ENCODE measurements around the gene NRXN2.

The NRXN2 gene

GRCh38 chr11:64621283-64622019 is 101.5 kb downstream of the NRXN2 start:
- no peak for DNase-seq

GRCh38 chr11:64620381-64620971 is 102.5 kb downstream of the NRXN2 start:
- DNase-seq: no peak

GRCh38 chr11:64619811-64620380 is 103.1 kb downstream of the NRXN2 start:
- DNase-seq: no peak

DNA sequence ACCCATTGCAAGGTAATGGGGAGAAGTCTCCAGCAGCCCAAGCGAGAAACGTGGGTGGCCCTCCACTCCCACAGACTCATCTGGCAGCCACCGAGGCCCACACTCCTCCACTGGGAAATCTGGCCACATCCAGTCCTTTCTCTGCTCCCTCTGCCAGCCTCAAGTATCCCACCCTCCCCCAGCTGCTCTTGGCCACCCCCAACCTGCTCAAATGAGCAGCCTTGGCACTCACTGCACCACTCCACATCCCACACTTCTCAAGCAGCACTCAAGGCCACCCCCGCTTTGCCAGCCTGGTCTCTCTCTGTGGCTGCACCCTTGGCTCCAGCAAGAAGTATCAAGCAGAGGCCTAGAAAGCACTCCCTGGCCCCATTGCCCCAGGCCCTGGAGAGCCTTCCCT is 103.8 kb downstream of the NRXN2 start:
- no peak for DNase-seq

- DNase-seq: no peak
Observed at GRCh38 chr11:64616817-64617216, 106.2 kb downstream of the NRXN2 start.

DNA sequence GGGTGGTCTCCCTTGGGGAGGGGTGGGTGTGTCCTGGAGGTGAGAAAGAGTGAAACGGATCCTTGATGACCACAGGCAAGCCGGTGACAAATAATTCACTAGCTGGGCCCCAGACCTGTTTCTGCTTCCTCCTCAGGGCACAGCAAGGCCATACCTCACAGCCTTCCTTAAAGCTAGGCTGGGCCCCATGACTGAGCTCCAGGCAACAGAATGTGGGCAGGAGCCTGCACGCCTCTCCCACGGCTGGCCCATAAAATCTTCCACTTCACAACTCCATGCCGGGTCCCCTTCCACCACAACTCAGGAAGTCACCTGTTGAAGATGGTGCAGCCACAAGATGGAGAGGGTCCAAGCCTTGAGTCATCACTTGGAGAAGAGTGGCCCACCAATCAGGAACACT is 108.1 kb downstream of the NRXN2 start:
- no peak for DNase-seq

GRCh38 chr11:64613648-64614047 is 109.3 kb downstream of the NRXN2 start:
- DNase-seq: no peak

DNA sequence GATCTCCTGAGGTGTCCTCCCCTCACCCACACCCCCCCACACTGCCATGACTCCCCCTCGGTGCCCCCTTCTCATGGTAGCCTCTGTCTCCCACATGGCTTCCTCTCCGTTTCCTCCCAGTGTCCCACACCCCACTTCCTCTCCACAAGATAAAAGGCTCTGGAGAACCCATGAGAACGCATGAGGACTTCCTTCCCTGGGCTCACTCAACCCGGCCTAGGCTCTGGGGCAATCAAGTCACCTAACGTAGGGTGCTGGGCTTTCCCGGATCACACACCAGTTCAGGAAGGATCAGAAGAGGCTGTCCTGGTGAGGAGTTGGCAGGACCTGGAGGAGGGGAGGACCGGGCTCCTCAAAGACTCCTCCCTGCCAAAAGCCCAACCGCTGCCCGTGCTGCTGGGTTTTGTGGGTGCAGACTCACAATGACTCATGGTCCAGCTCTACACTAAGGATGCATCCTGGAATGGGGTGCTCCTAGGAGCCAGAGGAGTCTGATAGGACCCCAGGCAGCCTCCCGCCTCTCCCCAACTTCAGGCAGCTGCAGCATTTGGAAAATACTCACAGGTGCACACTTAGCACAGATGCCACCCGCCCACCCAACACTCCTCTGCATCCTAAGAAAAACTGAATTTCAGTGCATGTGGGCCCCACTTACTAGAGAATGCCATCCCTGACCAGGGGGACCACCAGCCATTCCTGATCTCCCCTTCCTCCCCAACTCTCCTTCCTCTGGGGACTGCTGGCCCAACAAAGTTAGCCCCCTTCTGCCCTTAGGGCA is 110.9 kb downstream of the NRXN2 start:
- DNase-seq: peak; percentile 5

DNA sequence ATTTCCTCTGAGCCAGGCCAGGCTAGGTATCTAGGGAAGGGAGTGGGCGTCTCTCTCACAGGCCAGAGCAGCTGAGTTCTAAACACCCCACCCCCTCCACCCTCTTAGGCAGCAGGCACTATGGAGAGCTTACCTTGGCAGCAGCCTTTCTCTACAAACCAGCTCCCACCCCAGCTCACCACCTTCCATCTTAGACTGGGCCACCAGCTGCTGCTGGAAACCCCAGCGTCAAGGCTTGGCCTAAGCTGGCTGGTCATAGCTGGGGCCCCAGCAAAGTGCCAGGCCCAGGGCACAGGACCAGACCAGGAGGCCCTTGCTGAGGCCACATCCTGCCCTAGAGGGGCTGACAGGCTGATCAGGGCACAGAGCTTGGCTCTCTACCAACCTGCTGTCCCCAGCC is 111.8 kb downstream of the NRXN2 start:
- no peak for DNase-seq

GRCh38 chr11:64610596-64610995 is 112.4 kb downstream of the NRXN2 start:
- no peak for DNase-seq

- DNase-seq: no peak
Observed at GRCh38 chr11:64609436-64610047, 113.5 kb downstream of the NRXN2 start.

GRCh38 chr11:64608636-64609035 is 114.4 kb downstream of the NRXN2 start:
- DNase-seq: no peak

GRCh38 chr11:64608046-64608445 is 115.0 kb downstream of the NRXN2 start:
- DNase-seq: no peak

DNA sequence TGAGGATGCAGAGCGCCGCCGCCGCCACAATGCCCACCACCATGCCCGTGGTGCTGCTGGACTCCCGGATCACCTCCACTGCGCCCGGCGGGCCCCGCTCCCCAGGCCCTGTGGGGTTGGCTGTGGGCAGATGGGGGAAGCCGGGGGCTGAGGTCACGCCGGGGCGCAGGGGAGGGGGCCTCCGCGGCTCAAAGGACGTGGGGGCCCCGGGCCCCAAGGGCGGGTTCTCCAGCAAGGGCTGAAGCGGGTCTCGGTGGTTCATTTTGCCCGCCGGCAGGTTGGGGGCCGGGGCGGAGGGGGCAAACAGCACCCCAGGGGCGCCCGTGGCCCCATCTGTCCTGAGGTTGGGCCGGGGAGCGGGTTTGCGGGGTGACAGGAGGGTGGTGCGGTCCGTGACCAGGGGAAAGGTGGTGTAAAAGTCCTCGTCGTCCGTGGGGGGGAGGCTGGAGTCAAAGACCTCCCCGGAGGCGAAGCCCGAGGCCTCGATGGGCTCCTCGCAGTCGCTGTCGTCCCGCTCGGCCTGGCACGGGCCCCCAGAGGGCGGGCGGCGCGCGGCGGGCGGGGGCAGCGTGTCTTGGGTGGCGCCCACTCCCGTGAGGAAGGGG is 115.5 kb downstream of the NRXN2 start:
- DNase-seq: no peak

DNA sequence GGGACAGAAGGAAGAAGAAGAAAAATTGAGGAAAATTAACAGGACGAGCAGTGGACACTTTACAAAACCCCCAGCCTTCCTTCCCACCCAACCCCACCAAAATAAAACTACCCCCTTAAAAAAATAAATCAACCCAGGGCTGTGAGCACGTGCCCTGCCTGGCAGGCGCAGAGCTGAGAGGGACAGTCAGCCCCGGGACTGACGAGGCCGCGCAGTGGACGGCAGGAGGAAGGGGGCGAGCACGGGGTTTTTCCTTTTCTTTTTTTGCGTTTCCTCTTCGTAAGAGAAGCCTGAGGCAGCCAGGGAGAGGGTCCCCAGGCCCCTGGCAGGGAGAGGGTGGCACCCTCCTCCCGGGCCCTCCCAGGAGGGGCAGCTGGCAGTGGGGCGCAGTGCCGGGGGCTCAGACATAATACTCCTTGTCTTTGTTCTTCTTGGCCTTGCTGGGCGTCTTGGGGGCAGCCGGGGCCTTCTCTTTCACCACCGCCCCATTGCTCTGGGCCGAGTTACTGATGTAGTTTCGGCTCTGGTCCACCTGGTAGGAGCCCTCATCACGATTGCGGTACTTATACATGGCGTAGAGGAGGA is 116.1 kb downstream of the NRXN2 start:
- no peak for DNase-seq

DNA sequence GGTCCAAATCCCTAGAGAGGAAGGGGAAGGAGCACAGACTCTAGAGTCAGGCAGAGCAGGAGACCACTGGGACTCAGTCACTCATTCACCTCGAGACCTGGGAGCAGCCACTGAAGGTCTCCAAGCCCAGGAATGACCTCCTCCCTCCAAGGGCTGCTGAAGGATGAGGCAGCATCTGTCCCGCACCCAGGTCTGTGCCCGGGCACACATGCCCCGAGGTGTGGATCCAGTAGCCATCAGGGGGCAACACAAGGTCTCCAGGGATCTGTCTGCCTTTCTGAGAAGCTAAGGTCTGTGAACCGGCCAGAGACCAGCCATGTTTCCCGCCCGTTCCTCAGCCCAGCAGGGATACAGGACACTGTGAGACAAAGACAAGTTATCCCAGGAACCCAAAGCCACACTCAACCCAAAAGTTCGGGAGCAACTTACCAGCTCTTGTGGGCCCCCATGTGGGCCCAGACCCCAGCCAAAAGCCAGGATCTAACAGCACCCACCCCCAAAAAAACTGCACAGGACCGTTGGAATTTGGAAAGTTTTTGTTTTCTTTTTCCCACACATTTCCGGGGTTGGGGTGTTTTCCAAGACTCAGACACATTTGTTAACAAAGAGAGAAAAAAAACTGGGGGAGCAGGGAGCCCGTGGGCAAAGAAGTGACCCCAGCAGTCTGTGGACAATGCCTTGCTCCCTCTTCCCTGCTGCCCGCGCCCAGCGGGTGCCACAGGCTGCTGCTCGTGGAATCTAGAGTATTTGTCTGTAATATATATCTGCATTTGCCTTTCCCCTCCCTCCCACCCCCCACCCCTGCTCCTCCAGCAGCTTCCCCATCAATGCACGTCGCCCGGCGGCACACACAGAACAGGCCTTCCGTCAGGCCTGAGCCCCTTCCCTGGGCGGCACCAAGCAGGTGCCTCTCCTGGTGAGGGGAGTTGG is 117.1 kb downstream of the NRXN2 start:
- DNase-seq: no peak

GRCh38 chr11:64605244-64605560 is 117.8 kb downstream of the NRXN2 start:
- DNase-seq: no peak

DNA sequence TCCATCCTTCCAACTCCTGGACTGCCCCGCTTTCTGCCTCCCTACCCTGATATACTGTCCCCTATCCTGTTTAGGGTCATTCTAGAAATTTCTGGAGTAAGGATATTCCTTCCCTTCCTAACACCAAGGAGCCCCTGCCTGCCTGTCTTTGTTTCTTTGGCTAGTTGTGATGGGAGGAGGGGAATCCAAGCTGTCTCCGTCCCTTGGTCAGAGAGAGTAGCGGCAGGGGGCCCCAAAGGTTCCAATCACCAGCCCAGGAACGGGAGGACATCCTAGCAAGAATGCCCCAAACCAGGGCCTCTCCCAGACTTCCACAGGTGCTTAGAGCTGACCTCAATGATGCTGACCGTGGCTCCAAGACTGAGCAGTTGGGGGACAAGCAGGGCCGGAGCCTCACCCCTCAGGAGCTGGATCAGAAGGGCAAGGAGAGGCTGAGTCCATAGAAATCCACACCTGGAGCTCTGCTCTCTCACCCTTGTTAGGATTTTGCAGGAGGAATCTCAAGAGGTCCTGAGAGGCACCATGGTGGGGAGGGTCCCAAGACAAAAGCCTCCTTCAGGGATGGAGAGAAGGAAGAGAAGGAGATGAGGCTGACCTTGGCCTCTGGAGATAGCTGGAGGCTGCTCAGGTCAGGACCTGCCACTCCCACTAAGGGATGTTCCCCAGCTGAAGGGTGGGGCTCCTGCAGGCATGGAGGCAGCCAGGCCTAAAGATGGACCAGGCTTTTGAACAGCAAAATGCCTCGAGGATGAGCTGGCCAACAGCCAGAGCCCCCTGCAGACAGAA is 118.3 kb downstream of the NRXN2 start:
- no peak for DNase-seq

- DNase-seq: no peak
Observed at GRCh38 chr11:64603411-64604110, 119.4 kb downstream of the NRXN2 start.

Measured in CD4-positive, alpha-beta T cell treated with Interleukin-17A for 4 hours (primary cell).